HG03460 (cell line): Measurements from ENCODE around the gene URB1.
"Not testable (repeated sequence)": the region's sequence is repeated elsewhere in the genome, so short reads cannot be mapped to it uniquely, and the experiment has no call there.

Source experiments
- ATAC-seq: cut with Tn5 transposase; IDR thresholded peaks from one replicate; pipeline ENCODE4 v1.9.1; 2021; ENCODE audit not compliant: unreplicated experiment

URB1 gene

DNA sequence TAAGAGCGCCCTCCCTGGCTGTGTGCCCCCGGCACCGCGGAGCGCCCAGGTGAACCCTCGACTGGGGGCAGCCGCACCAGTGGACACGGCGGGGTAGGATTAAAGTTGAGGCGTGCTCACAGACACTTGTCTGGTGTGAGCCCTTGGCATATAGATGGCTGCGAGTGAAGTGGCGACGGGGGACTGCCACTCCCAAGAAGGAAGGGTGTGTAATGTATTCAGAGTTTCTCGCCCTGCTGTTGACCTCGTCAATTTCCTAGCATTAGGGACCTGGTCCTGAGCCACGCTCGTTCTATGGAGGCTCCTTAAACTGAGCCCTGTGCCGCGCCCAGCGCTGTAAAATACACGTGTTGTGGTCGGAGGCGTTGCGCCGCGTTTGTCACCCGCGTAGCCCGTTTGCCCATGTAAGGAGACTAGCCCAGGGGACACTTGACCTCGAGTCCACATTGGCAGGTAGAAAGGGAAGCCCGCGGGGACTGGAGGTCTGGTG lies 20.2 kb upstream of the URB1 start:
- no peak for ATAC-seq

DNA sequence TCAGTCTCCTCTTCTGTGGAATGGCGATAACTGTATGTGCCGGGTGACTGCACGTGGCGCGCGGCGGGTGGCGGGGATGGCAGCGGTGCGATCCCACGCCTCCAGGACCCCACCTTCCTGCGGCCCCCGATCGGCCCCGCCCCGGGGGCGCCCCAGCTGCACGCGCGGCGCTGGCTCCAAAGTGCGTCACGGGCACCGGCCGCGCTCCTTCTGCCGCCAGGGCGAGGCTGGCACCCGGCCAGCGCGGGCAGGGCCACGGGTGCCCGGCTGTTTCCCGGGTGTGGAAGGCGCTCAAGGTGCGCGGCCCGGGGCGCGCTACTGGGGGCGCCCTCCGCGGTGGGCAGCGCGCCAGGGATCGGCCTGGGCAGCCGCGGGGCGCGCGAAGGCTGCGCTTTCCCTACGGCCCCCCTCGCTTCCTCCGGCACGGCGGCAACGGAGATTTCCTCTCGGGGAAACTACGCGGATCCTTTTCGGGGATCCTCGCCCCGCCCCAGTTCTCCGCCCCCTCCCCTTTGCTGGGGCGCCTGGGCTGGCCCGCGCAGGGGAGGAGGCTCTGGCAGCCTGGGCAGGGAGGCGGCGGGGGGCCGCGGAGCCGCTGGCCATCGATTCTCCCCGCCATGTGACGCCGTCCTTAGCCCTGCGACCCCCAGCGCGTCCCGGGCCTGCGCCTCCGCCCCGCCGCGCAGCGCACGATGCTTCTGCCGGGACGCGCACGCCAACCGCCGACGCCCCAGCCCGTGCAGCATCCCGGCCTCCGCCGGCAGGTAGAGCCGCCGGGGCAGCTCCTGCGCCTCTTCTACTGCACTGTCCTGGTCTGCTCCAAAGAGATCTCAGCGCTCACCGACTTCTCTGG lies 19.6 kb upstream of the URB1 start, which contains the start of gene EVA1C:
Gene EVA1C, plus strand, starts transcription at position 545 of the 853 bp plus-strand sequence. Its CDS starts 148 bp downstream, at position 693.
- no peak for ATAC-seq

DNA sequence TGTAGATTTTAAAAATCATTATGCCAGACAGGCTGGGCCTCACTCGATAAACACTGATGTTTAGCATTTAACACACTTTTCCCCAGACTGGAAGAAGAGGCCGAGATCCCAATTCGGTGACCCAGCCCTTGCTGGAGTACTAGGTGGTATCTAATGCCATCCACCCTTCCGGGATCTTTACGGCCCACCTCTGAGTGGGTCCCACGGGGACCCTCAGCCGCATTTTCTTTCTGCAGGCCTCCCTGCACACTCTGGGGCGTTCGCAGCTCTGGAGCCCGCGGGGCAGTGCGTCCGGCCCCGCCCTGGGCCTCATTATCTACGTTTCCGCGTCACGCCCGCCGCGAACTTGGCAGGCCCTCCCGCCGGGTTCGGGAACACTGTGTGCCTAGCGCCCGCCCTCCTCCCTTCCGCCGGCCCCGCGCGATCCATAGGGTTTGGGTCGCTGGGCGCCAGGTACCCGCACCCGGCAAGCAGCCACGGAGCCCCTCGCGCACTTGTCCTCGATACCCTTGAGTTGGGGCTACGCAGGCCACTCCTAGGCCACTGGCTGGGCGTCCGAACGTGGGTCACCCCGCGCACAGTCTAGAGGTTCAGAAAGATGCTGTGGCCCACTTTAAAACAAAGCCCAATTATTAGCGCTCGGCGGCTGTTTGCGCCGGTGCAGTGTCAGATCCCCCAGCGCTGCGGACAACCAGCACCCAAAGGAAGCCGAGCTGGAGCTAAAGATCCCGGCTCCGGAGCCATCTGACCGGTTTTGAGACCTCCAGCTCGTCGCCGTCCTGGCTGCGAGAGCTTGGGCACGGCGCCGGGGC lies 18.7 kb upstream of the URB1 start:
- ATAC-seq, result no peak

DNA sequence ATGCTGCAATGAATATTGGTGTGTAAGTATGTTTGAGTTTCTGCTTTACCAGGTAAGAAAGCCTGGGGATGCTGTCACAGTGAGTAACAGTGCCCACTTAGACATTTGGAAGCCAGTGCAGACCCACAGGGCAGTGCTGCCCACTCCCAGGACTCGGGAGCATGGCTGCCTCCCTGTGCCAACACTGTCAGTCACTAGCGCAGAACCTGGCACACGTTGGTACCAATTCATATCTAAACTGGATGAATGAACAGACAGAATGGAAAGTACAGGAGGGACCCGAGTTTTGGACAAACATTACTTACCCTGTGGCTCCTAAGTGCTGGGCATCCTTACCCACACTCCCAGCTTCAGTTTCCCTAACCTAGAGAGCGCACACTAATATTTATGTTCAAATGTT lies 18.1 kb upstream of the URB1 start:
- ATAC-seq, result no peak

DNA sequence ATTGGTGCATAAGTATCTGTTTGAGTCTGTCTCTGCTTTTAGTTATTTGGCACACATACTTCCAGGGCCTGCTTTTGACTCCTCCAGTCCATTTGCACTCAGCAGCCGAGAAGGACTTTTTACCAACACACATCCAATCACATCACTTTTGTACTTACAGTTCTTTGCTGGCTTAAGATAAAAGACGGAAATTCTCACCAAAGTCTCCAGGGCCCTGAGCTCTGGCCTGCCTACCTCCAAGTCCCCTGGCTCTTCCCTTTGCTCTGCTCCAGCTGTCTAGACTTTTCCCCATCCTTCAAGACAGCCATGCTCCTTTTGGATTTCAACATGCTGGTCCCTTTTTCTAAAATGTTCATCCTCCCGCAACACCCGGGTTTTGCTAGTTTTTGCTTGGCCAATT lies 17.5 kb upstream of the URB1 start:
- no peak for ATAC-seq

DNA sequence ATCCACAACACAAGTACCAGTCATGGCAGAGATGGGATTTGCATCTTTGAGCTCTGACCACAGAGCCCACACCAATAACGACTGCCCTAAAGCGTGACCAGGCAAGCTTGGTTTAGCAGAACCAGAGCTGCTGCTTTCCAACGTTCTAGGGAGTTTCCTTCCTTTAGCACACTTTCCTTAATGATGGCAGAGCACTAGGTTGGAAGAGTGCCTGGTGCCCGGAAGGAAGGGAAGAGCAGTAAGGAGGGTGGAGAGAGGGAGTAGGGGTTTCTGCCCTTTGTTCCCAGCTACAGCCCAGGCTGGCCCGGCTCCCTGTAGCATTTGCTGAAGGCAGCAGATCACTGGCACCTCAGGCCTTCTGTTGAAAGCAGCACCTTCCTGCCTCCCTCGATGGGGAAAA lies 13.6 kb upstream of the URB1 start:
- ATAC-seq, result no peak

DNA sequence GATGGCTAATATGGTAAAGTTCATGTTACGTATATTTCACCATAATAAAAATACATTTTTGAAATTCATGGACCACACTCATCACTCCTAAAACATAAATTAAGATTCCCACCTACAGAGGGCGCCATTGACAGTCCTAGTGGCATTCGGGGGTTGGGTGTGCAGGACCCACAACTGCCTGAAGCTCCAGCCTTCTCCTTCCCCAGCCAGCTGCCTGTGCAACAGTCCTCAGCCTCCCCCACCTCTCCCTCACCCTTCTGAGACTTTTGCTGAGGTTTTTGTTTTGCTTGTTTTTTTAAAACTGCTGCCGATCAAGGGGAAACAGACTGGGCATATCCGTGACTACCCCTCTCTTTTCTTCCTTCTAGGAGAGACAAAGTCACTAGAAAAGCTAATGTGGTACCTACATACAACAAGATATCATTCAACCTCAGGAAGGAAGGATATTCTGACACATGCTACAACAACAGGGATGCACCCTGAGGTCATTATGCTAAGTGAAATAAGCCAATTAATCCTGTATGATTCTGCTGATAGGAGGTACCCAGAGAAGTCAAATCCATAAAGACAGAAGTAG lies 10.5 kb upstream of the URB1 start:
- no peak for ATAC-seq

DNA sequence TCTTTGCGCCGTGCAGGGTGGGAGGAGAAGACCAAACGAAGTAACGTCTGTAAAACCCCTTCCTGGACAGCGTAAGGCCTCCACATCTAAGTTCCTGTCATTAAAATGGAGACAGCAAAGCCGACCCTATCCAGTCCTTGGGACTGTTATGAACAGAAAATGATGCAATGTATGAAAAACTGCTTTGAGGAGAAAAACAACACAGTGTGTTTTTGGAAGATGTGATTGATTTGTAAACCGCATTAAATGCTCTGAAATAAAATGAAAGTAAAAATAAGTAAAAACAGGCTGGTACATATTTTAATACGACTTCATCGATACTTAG lies 827 bp upstream of the URB1 start:
- ATAC-seq, result no peak

DNA sequence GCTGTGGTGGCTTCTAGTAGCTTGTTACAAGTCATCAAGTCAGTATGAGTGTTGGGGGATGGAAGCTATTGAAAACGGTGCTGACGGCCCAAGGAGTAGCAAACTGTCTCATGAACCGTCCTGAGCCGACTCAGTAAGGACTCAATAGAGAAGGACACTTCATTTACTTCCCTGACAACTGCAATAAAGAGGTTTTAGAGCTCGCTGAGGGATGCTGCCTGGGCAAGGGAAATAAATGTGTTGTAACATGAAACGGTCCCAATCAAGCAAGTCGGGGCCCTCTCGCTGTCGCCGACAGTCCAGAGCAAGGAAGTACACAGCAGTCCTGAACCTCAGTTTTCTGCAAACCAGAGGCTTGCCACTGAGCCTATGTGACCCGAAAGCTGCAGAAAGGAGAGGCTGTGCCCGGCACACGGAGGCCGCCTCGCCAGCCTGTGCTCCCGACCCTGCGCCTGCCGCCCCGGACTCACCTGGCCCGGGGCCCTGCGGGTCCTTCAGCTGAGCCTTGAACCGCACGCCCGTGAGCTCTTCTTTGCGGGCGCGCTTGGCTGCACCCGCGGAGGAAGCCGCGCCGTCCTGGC lies 423 bp downstream of the URB1 start:
- ATAC-seq, result no peak

DNA sequence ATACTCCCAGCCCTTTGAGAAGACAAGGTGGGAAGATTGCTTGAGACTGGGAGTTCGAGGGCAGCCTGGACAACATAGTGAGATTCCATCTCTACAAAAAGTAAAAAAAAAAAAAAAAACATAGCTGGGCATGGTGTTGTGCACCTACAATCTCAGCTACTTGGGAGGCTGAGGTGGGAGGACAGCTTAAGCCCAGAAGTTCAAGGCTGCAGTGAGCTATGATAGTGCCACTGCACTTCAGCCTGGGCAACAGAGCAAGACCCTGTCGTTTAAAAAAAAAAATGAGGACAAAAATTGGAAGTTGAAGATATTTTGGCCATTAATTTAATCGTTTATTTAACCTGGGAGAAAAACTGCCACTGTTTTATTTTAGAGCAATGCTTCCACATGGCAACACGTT lies 1.1 kb downstream of the URB1 start:
- no peak for ATAC-seq

DNA sequence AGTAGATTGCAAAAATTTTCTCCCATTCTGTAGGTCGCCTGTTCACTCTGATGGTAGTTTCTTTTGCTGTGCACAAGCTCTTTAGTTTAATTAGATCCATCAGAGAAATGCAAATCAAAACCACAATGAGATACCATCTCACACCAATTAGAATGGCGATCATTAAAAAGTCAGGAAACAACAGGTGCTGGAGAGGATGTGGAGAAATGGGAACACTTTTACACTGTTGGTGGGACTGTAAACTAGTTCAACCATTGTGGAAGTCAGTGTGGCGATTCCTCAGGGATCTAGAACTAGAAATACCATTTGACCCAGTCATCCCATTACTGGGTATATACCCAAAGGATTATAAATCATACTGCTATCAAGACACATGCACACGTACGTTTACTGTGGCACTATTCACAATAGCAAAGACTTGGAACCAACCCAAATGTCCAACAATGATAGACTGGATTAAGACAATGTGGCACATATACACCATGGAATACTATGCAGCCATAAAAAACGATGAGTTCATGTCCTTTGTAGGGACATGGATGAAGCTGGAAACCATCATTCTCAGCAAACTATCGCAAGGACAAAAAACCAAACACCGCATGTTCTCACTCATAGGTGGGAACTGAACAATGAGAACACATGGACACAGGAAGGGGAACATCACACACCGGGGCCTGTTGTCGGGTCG lies 2.1 kb downstream of the URB1 start:
- not testable (repeated sequence) for ATAC-seq

DNA sequence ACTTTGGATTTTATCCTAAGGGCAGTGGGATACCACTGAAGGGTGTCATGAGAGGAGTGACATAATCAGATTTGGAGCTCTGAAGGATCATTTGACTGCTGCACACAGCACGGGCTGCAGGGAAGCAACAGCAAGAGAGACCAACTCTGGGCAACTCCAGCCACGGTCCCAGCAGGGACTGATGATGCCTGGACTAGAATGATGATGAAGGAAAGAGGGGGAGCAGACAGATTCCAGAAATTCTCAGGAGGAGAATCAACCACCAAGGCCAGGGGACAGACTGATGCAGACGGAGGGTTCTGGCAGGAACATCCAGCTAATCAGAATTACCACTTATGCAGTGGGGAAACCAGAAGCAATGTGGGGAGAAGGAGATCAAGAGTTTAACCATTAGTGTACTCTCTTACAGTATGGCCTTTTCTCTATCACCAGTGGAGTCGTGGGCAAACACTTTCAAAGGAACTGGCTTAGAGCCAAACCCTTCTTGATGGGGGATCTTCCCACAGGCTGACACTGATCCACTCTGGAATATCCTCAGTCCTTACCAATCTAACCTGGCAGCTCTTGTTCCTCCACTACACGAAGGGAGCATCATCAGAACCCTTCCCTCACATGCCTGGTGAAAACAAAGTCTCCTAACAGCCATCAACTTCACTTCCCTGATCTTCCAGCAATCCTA lies 3.3 kb downstream of the URB1 start:
- no peak for ATAC-seq

DNA sequence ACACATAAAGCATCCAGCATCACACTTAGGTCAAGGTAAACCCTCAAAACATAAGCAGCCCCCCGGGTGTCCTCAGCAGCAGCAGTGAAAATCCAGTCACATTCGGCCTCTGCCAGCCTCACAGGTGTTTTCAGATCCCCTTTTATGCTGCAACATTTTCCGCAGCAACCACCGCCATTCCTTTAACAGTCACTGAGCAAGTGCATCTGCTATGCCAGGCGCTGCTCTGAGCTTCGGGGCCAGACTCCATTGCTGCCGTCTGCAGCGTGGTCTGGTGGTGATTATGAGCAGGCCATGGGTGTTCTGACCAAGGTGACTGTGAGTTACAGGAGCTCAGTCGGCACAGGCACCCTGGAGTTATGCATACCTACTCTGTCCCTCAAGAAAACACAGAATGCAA lies 4.5 kb downstream of the URB1 start:
- ATAC-seq, result no peak

DNA sequence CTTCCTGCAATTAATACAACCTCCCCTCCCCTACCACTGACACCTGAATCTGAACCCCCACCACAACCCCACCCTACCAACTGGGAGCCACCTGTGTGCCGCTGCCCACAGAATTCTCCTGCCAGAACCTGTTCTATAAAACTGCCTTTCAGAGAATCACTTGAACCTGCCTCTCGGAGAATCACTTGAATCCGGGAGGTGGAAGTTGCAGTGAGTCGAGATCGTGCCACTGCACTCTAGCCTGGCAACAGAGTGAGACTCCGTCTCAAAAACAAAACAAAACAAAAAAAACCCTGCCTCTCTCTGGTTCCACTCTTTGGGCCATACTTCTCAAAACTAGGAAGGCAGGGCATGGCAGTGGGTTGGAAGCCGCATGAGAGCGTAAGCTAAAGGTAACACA lies 5.7 kb downstream of the URB1 start:
- ATAC-seq, result no peak

DNA sequence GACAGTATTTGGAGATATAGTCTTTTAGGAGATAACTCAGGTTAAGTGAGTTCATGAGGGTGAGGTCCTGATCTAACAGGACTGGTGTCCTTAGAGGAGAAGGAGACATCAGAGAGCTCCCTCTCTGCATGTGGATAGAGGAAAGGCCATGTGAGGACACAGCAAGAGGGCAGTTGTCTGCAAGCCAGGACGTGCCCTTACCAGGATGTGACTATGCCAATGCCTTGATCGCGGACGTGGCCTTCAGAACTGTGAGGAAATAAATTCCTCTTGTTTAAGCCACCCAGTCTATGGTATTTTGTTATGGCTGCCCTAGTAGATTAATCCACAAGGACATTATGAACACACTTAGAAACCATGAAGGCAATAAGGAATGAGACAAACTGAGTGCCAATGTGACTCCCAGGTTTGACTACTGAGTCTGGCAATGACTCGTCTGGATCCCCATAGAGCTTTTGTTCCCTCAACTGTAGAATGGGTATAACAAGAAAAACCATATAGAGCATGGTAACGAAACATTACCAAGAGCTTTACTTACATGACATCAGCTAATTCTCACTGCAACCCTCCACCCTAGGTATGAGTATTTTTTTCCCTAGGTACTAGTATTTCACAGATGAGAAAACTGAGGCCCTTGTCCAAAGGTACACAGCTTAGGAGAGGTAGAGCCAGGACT lies 6.5 kb downstream of the URB1 start:
- ATAC-seq, result no peak

DNA sequence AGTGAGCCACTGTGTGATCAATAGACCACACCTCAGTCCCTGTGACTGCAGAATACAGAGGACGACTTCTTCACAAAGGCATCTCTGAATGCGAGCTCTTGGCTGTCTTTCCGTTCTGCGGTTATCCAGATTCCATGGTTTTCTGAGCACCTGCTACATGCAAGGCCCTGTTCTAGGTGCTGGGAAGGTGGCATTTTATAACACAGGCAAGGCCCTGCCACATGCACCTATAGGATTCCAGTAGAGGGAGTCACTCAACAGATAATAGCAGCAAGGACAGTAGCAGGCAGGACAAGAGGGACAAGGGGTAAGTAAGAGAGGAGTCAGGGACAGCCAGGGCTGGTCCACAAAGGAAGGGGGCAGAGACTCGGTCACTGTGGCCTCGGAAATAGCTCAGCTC lies 9.0 kb downstream of the URB1 start:
- ATAC-seq, result no peak

DNA sequence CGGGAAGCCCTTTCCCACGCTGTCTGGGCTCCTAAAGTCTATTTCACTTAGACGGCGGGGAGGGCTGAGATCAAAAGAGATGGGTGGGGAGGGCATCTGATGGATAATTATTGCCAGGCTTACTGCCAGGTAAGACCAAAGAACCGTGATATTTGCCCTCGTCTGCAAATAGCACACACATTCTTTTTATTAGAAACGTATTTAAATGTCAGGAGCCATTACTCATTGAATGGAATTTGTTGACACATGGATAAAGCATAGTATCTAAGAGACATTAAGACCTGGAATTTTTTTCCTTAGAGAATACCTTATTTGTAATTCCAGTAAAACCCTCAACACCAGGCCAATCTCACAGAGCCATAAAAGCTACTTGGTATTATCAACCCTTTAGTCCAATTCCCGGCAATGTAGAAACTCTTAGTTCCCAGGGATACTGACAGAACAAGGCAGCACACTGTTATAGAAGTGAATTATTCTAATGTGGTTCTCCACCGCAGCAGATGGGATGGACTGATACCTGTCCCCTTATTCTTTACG lies 10.6 kb downstream of the URB1 start:
- ATAC-seq, result no peak

DNA sequence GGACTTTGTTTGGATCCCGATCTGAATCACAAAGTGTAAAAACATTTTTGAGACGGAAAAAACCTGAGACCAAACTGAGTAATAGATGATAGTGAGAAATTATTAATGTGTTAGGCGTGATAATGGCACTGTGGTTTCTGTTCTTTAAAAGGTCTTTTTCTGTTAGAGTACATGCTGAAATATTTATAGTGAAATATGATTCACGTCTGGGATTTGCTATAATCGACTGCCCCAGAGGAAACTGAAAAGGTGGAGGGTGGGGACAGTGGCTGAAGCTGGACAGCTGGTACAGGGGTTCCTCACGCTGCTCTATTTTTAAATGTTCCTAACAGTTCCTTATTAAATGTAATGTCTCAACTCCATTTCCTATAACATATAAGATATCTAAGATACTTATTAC lies 11.2 kb downstream of the URB1 start:
- ATAC-seq, result no peak

DNA sequence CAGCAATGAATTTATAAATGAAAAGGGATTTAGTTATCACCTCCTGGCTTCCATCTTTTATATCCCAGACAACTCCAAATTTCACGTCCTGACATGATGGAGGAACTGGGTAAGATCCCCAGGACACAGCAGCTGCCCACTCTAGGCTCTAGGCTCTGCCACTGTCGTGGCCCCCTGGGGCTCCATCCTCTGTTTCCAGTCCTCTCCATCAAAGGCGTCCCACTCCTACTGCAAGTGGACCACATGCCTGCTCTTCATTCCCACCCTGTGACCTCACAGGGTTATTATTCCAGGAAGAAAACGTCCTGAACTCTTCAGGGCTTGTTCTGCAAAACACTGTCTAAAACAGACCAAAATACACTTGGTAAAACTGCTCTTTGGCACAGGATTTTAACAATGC lies 11.9 kb downstream of the URB1 start:
- ATAC-seq, result no peak

DNA sequence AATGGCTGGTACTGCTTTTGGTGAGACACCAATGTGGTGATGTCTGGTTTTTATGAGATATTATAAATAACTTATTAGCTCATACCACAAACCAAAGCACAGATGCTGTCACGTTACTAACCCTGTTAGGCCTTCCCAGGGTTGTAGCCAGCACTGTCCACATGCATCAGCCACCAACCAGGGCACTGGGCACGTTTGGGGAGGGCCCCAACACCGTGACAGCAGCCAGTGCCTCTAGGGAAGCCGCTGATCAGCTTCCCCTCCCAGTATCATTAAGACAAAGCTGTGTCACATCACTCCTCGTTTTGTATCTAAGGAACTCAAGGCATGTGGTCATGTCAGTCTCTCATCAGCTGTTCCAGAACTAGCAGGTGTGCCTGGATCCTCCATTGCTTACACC lies 13.9 kb downstream of the URB1 start:
- ATAC-seq, result no peak
